Cardiac muscle cell (in vitro differentiated cells and primary cell): ENCODE results near the gene SLC39A6. TPM values are rescaled to one million over a fixed set of nuclear protein-coding genes. Genes with fewer than 3 reads are reported as not detected.
"Not testable (repeated sequence)": the region's sequence is repeated elsewhere in the genome, so short reads cannot be mapped to it uniquely, and the experiment has no call there.

Experiments
- DNase-seq, 2 donors: peaks; one replicate each; pipeline versions ENCODE4 v3.0.0 to v3.0.0-alpha.2; 2010 to 2017; ENCODE audit warnings: low read depth in 1 of 2, low spot score in 1 of 2
- H3K27ac ChIP-seq: fragments of 200-600 bp; sonication (generic); 2 replicates; pipeline ENCODE4 v1.5.1; 2016
- H3K27me3 ChIP-seq: fragments of 200-600 bp; sonication (generic); 2 replicates; pipeline ENCODE4 v1.6.0; 2016; ENCODE audit warnings: control low read depth
- H3K36me3 ChIP-seq: fragments of 200-600 bp; sonication (generic); 2 replicates; pipeline ENCODE4 v1.5.1; 2016; ENCODE audit warnings: control low read depth
- H3K4me1 ChIP-seq: fragments of 200-600 bp; sonication (generic); 2 replicates; pipeline ENCODE4 v1.8.1; 2017; ENCODE audit warnings: low read depth, mild to moderate bottlenecking, mixed run types
- H3K4me3 ChIP-seq: fragments of 200-600 bp; sonication (generic); 2 replicates; pipeline ENCODE4 v1.5.1; 2016; ENCODE audit warnings: mild to moderate bottlenecking
- H3K9me3 ChIP-seq: fragments of 200-600 bp; sonication (generic); 2 replicates; pipeline ENCODE4 v1.5.1; 2017; ENCODE audit warnings: low read depth, mild to moderate bottlenecking, control low read depth
- polyA plus RNA-seq: library from polyadenylated mRNA; unstranded; fragments of >200 nt; fragmentation: Nextera tagmentation; extraction: Ambion mirVana; gene quantifications from 2 replicates; pipeline ENCODE4 v1.2.1, GENCODE V29; 2016
- total RNA-seq: library from RNA; depleted of rRNA; stranded (reverse); fragments of >200 nt; gene quantifications from 2 replicates; pipeline ENCODE4 v1.2.3, GENCODE V29; 2016
- TF ChIP-seq, protein P1 (sequence below): IDR thresholded peaks from 2 replicates; pipeline ENCODE4 v1.5.1; 2012; ENCODE audit warnings: low read depth, mild to moderate bottlenecking, low read length

The SLC39A6 gene
- total and polyA plus RNA-seq, 2 experiments from 2014 or later, result 24.1 to 33.7 TPM

DNA sequence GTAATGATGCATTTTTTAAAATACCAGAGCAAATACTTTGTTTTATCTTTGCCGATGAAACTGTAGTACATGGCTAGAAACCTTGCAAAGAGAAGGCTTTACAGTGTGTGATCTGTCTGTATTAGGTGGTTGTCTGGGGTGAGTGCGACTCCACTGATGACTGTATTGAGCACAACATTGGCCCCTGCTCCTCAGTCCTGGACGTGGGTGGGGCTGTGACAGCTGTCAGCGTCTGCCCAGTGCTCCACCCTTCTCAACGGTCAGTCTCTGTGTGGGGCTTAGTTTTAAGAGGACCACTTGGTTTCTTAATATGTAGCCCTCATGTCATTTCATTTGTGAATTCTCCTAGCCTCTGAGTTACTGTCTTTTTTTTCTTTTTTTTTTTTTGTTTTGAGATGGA lies 40.8 kb upstream of the SLC39A6 start:
- H3K4me3 ChIP-seq, result no peak overlapping the region
- no peak for DNase-seq
- H3K9me3 ChIP-seq, result no peaks in the 10 kb centered on the region
- no peaks in the 10 kb centered on the region for H3K27me3 ChIP-seq
- TF ChIP-seq, protein P1, sequence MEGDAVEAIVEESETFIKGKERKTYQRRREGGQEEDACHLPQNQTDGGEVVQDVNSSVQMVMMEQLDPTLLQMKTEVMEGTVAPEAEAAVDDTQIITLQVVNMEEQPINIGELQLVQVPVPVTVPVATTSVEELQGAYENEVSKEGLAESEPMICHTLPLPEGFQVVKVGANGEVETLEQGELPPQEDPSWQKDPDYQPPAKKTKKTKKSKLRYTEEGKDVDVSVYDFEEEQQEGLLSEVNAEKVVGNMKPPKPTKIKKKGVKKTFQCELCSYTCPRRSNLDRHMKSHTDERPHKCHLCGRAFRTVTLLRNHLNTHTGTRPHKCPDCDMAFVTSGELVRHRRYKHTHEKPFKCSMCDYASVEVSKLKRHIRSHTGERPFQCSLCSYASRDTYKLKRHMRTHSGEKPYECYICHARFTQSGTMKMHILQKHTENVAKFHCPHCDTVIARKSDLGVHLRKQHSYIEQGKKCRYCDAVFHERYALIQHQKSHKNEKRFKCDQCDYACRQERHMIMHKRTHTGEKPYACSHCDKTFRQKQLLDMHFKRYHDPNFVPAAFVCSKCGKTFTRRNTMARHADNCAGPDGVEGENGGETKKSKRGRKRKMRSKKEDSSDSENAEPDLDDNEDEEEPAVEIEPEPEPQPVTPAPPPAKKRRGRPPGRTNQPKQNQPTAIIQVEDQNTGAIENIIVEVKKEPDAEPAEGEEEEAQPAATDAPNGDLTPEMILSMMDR, result no peak
- H3K4me1 ChIP-seq, result peaks cover 3% of the 10 kb centered on the region
- no peak overlapping the region for H3K27ac ChIP-seq
- H3K36me3 ChIP-seq, result peaks cover 37% of the 10 kb centered on the region

DNA sequence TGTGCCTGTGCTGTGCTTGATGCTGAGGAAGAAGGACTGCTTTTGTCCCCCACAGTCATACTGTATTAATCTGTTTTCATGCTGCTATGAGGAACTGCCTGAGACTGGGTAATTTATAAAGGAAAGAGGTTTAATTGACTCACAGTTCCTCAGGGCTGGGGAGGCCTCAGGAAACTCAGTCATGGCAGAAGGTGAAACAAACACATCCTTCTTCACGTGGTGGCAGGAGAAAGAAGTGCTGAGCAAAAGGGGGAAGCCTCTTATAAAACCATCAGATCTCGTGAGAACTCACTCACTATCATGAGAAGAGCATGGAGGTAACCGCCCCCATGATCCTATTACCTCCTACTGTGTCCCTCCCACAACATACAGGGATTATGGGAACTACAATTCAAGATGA lies 39.2 kb upstream of the SLC39A6 start:
- peaks cover 33% of the 10 kb centered on the region for H3K36me3 ChIP-seq
- H3K4me1 ChIP-seq, H3K4me3 ChIP-seq, H3K27me3 ChIP-seq, DNase-seq, H3K9me3 ChIP-seq: not testable (repeated sequence)
- peak overlapping the region; percentile 60 for H3K27ac ChIP-seq

DNA sequence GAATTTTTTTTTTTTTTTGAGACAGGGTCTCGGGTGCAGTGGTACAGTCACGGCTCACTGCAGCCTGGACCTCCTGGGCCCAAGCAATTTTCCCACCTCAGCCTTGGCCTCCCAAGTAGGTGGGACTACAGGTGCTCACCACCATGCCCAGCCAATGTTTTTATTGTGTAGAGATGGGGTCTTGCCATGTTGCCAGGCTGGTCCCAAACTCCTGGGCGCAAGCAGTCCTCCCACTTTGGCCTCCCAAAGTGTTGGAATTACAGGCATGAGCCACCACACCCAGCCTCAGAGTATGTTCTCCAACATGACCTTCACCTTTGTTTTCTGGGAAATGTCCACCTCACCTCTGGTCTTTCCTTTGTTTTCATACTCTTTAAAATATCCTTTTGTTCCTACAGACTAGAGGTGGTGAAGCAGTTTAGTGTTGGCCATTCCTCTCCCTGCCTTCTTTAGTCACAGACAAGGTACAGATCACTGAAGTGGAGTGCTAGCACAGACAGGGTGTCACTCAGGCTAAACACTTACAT lies 38.6 kb upstream of the SLC39A6 start:
- H3K27me3 ChIP-seq, result no peaks in the 10 kb centered on the region
- no peak overlapping the region for H3K4me3 ChIP-seq
- DNase-seq, result no peak
- H3K36me3 ChIP-seq, result peaks cover 27% of the 10 kb centered on the region
- H3K4me1 ChIP-seq, result peaks cover 3% of the 10 kb centered on the region
- H3K27ac ChIP-seq, result peak overlapping the region; percentile 60
- TF ChIP-seq, protein P1, result no peak
- H3K9me3 ChIP-seq, result no peaks in the 10 kb centered on the region

DNA sequence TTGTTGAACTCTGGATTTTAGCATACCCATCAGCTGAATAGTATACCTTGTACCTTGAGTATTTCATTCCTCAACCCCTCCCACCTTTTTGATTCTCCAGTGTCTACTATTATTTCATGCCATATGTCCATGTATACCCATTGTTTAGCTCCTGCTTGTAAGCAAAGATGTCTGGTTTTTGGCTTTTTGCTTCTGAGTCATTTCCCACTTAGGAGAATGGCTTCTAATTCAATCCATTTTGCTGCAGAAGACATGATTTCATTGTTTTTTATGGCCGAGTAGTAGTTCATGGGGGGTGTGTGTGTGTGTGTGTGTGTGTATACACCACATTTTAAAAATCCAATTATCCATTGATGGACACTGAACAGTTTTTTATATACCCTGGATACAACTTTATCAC lies 33.8 kb upstream of the SLC39A6 start:
- TF ChIP-seq, protein P1, result no peak
- Histone ChIP-seq H3K27ac (no peak overlapping the region), H3K27me3 (no peaks in the 10 kb centered on the region), H3K4me3 (no peak overlapping the region), H3K9me3 (no peaks in the 10 kb centered on the region), H3K4me1 (peaks cover 3% of the 10 kb centered on the region), H3K36me3 (peaks cover 48% of the 10 kb centered on the region)
- no peak for DNase-seq

DNA sequence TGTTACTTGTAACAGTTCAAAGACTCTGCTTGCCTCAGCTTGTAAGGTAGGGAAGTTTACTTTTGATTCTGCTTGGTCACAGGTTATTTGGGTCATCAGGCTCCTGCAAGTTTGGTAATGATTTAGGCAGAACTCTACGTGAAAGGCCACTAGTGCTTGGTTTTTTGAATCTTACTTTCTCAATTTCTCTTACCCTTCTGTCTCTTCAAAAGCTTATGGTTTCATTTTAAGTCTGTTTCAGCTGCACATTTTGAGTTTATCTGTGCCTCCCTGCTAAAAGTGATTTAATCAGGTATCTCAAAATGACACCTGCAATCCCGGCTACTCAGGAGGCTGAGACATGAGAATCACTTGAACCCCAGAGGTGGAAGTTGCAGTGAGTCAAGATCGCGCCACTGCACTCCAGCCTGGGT lies 31.8 kb upstream of the SLC39A6 start:
- Histone ChIP-seq H3K36me3 (peaks cover 57% of the 10 kb centered on the region), H3K4me3 (no peak overlapping the region)

DNA sequence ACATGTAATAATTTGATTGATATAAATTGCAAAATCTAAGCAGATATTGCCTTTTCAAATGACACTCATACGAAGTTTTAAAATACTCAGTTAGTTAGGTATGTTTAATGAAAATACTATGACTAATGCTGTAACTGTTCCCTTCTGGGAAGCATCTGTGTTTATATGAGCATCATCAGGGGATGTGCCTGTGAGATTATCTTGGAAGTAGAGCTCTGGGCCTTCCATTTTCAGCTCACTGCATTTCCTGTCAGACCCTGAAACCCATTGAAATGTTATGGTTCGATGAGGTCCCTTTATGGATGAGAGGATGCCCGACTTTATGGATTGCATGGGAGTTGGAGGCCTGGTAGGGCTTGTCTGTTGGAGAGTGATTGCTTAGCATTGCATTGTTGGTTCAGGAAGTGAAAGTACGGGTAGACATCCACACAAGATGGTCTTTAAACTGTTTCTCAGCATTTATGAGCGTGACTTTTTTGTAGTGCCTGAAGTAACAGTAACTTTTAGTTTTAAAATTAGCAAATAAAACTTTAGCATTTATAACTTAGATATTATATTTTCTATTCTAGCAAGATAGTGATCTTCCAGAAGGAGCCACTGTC lies 29.2 kb upstream of the SLC39A6 start:
- Histone ChIP-seq H3K4me3 (no peak overlapping the region), H3K27ac (no peak overlapping the region), H3K4me1 (no peaks in the 10 kb centered on the region), H3K36me3 (peaks cover 66% of the 10 kb centered on the region), H3K27me3 (no peaks in the 10 kb centered on the region), H3K9me3 (no peaks in the 10 kb centered on the region)
- peak in 1 of 2 donors; percentile 65 for DNase-seq
- TF ChIP-seq, protein P1, result no peak

More for the DNA sequence above, 31.8 kb upstream of the SLC39A6 start:
- Histone ChIP-seq H3K27ac (no peak overlapping the region), H3K27me3 (no peaks in the 10 kb centered on the region), H3K4me1 (no peaks in the 10 kb centered on the region), H3K9me3 (no peaks in the 10 kb centered on the region)
- no peak for DNase-seq
- TF ChIP-seq, protein P1, result no peak
